ENCODE results near the gene PEX11G.

Gene PEX11G

DNA sequence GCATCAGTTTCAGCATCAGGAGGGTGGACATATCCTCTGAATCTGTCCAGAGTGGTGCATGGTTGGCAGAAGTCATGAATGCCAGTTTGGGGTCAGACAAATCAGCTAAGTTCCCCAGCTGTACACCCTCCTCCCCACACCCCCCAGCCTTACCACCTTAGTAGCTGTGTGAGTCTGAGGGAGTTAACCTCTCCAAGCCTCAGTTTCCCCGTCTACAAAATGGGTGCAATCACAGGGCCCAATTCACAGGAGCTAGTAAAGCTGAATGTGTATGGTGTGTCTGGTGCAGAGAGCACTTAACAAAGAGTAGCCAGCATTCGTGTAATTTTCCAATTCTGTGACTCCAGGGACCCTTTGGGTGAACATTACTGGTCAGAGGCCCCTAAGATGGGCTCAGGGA is 13.7 kb upstream of the PEX11G start:
- no peak overlapping the region for H3K4me3 ChIP-seq (ENCODE audit: low read depth, low read length)
- no peak for TF ChIP-seq POLR2A (IDR thresholded peaks at IDR 0.05; ENCODE audit: extremely low read depth, insufficient read length)
- TF ChIP-seq, protein P1, sequence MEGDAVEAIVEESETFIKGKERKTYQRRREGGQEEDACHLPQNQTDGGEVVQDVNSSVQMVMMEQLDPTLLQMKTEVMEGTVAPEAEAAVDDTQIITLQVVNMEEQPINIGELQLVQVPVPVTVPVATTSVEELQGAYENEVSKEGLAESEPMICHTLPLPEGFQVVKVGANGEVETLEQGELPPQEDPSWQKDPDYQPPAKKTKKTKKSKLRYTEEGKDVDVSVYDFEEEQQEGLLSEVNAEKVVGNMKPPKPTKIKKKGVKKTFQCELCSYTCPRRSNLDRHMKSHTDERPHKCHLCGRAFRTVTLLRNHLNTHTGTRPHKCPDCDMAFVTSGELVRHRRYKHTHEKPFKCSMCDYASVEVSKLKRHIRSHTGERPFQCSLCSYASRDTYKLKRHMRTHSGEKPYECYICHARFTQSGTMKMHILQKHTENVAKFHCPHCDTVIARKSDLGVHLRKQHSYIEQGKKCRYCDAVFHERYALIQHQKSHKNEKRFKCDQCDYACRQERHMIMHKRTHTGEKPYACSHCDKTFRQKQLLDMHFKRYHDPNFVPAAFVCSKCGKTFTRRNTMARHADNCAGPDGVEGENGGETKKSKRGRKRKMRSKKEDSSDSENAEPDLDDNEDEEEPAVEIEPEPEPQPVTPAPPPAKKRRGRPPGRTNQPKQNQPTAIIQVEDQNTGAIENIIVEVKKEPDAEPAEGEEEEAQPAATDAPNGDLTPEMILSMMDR (IDR thresholded peaks at IDR 0.05; ENCODE audit: low read depth, low read length) = no peak
- TF ChIP-seq MAX (IDR thresholded peaks at IDR 0.05; ENCODE audit: low read depth, low read length) = no peak
- no peak for TF ChIP-seq MYC (IDR thresholded peaks at IDR 0.05; ENCODE audit: low read depth, low read length)

GRCh38 chr19:7500811-7501450 is 12.1 kb upstream of the PEX11G start:
- TF ChIP-seq POLR2A (IDR thresholded peaks at IDR 0.05; ENCODE audit: extremely low read depth, insufficient read length) (no peak), MYC (IDR thresholded peaks at IDR 0.05; ENCODE audit: low read depth, low read length) (no peak), MAX (IDR thresholded peaks at IDR 0.05; ENCODE audit: low read depth, low read length) (no peak)
- TF ChIP-seq, protein P1 (IDR thresholded peaks at IDR 0.05; ENCODE audit: low read depth, low read length) = no peak
- no peak for DNase-seq (ENCODE audit: low read depth)
- no peak overlapping the region for H3K4me3 ChIP-seq (ENCODE audit: low read depth, low read length)

More for the DNA sequence above, 13.7 kb upstream of the PEX11G start:
- DNase-seq (ENCODE audit: low read depth) = no peak

DNA sequence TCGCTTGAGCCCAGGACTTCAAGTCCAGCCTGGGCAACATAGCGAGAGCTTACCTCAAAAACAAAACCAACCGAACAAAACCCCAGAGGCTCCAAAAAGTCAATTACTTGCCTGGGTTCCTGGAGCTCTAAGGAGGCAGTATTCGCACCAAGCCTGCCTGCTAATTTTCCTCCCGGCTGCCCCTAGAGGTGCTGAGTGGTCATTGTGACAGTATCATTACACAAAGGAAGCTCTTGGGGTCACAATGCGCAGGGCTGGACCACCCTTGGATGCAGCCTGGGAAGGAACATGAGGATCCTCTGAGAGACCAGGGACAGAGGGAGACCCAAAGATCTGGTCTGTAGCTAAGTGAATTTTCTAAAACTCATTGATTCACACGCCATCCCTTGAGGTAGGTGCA is 8.5 kb upstream of the PEX11G start:
- no peak overlapping the region for H3K4me3 ChIP-seq (ENCODE audit: low read depth, low read length)
- DNase-seq (ENCODE audit: low read depth) = peak; percentile 46
- no peak for TF ChIP-seq MYC (IDR thresholded peaks at IDR 0.05; ENCODE audit: low read depth, low read length)
- TF ChIP-seq, protein P1 (IDR thresholded peaks at IDR 0.05; ENCODE audit: low read depth, low read length) = peak; percentile 66

GRCh38 chr19:7494416-7495098 is 5.7 kb upstream of the PEX11G start:
- no peak overlapping the region for H3K4me3 ChIP-seq (ENCODE audit: low read depth, low read length)
- TF ChIP-seq, protein P1 (IDR thresholded peaks at IDR 0.05; ENCODE audit: low read depth, low read length) = no peak
- no peak for TF ChIP-seq POLR2A (IDR thresholded peaks at IDR 0.05; ENCODE audit: extremely low read depth, insufficient read length)
- no peak for TF ChIP-seq MAX (IDR thresholded peaks at IDR 0.05; ENCODE audit: low read depth, low read length)
- no peak for TF ChIP-seq MYC (IDR thresholded peaks at IDR 0.05; ENCODE audit: low read depth, low read length)
- DNase-seq (ENCODE audit: low read depth) = no peak

- no peak for TF ChIP-seq POLR2A (IDR thresholded peaks at IDR 0.05; ENCODE audit: extremely low read depth, insufficient read length)
- TF ChIP-seq, protein P1 (IDR thresholded peaks at IDR 0.05; ENCODE audit: low read depth, low read length) = no peak
- no peak for TF ChIP-seq MAX (IDR thresholded peaks at IDR 0.05; ENCODE audit: low read depth, low read length)
- TF ChIP-seq MYC (IDR thresholded peaks at IDR 0.05; ENCODE audit: low read depth, low read length) = no peak
- DNase-seq (ENCODE audit: low read depth) = no peak
- H3K4me3 ChIP-seq (ENCODE audit: low read depth, low read length) = peak overlapping the region; percentile 23
Observed at GRCh38 chr19:7492558-7492957, 3.7 kb upstream of the PEX11G start.
